PC-9 (cell line): ENCODE measurements around the gene F2.

ENCODE experiments used
- EZH2 ChIP-seq: fragments of 200-600 bp; sonication (generic); IDR thresholded peaks from 2 replicates; pipeline ENCODE4 v1.8.0; 2017; ENCODE audit warnings: antibody characterized with exemption, low read depth
- TF ChIP-seq, protein P1 (sequence below): fragments of 200-600 bp; sonication (generic); conservative IDR thresholded peaks from 2 replicates; pipeline ENCODE4 v1.6.1; 2017; ENCODE audit warnings: mixed run types, antibody characterized with exemption, mild to moderate bottlenecking, moderate library complexity

DNA sequence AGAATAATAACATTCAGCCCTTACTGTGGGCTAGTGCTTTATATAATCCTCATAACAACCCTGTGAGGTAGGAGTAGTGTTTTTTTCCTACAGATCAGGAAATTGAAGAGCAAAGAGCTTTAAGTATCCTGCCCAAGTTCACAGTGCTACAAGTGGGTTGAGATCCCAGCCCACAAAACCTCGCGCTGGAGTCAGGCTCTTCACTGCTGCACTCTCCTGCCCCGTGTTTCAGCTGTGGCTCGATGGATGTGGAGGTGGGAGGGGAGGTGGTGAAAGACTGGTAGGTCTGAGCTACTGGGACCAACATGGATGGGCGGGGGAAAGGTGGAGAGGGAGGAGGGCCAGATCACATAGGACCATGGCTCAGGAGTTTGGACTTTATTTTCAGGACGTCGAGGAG, 12.1 kb upstream of the F2 start:
- TF ChIP-seq, protein P1, sequence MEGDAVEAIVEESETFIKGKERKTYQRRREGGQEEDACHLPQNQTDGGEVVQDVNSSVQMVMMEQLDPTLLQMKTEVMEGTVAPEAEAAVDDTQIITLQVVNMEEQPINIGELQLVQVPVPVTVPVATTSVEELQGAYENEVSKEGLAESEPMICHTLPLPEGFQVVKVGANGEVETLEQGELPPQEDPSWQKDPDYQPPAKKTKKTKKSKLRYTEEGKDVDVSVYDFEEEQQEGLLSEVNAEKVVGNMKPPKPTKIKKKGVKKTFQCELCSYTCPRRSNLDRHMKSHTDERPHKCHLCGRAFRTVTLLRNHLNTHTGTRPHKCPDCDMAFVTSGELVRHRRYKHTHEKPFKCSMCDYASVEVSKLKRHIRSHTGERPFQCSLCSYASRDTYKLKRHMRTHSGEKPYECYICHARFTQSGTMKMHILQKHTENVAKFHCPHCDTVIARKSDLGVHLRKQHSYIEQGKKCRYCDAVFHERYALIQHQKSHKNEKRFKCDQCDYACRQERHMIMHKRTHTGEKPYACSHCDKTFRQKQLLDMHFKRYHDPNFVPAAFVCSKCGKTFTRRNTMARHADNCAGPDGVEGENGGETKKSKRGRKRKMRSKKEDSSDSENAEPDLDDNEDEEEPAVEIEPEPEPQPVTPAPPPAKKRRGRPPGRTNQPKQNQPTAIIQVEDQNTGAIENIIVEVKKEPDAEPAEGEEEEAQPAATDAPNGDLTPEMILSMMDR, result no peak
- TF ChIP-seq EZH2, result no peak
